Liver (tissue), 9 donors: ENCODE data around the gene ZNRD2. TPM values are rescaled to one million over a fixed set of nuclear protein-coding genes. Genes with fewer than 3 reads are reported as not detected.
A peak's percentile ranks its signal among the peaks of the same experiment; 100 is the strongest.

Source experiments
- DNase-seq: peaks from one replicate; pipeline ENCODE4 v3.0.0-alpha.2; 2017; ENCODE audit warnings: low spot score
- H3K27ac ChIP-seq, 2 donors: one replicate each; pipeline ENCODE4 v1.7.0; 2013; ENCODE audit warnings: inconsistent platforms in 2 of 2, low read length in 2 of 2, control low read depth in 1 of 2, low read depth in 1 of 2, mild to moderate bottlenecking in 1 of 2
- H3K27me3 ChIP-seq, 4 donors: one replicate each; pipeline versions ENCODE4 v1.6.1 to v1.7.0; 2013; ENCODE audit warnings: low read length in 3 of 4, inconsistent platforms in 1 of 4, mild to moderate bottlenecking in 1 of 4, moderate library complexity in 1 of 4; ENCODE audit not compliant: control insufficient read depth in 4 of 4, insufficient read depth in 4 of 4
- H3K36me3 ChIP-seq, 4 donors: one replicate each; pipeline versions ENCODE4 v1.6.1 to v1.7.0; 2013; ENCODE audit warnings: low read length in 3 of 4, mild to moderate bottlenecking in 3 of 4, low read depth in 1 of 4, moderate library complexity in 1 of 4; ENCODE audit not compliant: control insufficient read depth in 4 of 4, insufficient read depth in 3 of 4
- H3K4me1 ChIP-seq, 4 donors: one replicate each; pipeline versions ENCODE4 v1.6.1 to v1.7.0; 2013; ENCODE audit warnings: low read length in 3 of 4, mild to moderate bottlenecking in 3 of 4, moderate library complexity in 1 of 4; ENCODE audit not compliant: control insufficient read depth in 4 of 4, insufficient read depth in 4 of 4
- H3K4me3 ChIP-seq, 3 donors: one replicate each; pipeline versions ENCODE4 v1.6.1 to v1.7.0; 2013; ENCODE audit warnings: low read length in 3 of 3, control low read depth in 1 of 3, low read depth in 1 of 3, mild to moderate bottlenecking in 1 of 3
- H3K9ac ChIP-seq, 2 donors: one replicate each; pipeline ENCODE4 v1.7.0; 2013; ENCODE audit warnings: low read length in 2 of 2, mild to moderate bottlenecking in 2 of 2, moderate library complexity in 2 of 2, control low read depth in 1 of 2, low read depth in 1 of 2
- H3K9me3 ChIP-seq, 4 donors: one replicate each; pipeline versions ENCODE4 v1.6.1 to v1.7.0; 2013; ENCODE audit warnings: low read length in 3 of 4; ENCODE audit not compliant: control insufficient read depth in 4 of 4
- ATF3 ChIP-seq: IDR thresholded peaks from 2 replicates; pipeline ENCODE4 v1.6.1; 2016; ENCODE audit warnings: antibody characterized with exemption
- CTCF ChIP-seq: fragments of 150-350 bp; IDR thresholded peaks from 2 replicates; pipeline ENCODE4 v1.5.1; 2017; ENCODE audit warnings: improper control_type of control experiment, low read depth, low read length; ENCODE audit not compliant: missing input control
- EGR1 ChIP-seq, 2 donors: IDR thresholded peaks; 2 replicates each; pipeline ENCODE4 v1.6.1; 2016 to 2018; ENCODE audit warnings: antibody characterized with exemption in 2 of 2, low read depth in 2 of 2
- FOXA1 ChIP-seq: IDR thresholded peaks from 2 replicates; pipeline ENCODE4 v1.6.1; 2016; ENCODE audit warnings: antibody characterized with exemption
- HNF4A ChIP-seq, 2 donors: conservative IDR thresholded peaks; 2 replicates each; pipeline ENCODE4 v1.6.1; 2016; ENCODE audit warnings: antibody characterized with exemption in 2 of 2, mild to moderate bottlenecking in 2 of 2
- HNF4G ChIP-seq: IDR thresholded peaks from 2 replicates; pipeline ENCODE4 v1.6.1; 2016; ENCODE audit warnings: antibody characterized with exemption
- JUND ChIP-seq, 2 donors: IDR thresholded peaks; 2 replicates each; pipeline ENCODE4 v1.6.1; 2016; ENCODE audit warnings: antibody characterized with exemption in 2 of 2
- MAX ChIP-seq: IDR thresholded peaks from 2 replicates; pipeline ENCODE4 v1.6.1; 2016; ENCODE audit warnings: antibody characterized with exemption
- NR2F2 ChIP-seq: IDR thresholded peaks from 2 replicates; pipeline ENCODE4 v1.6.1; 2016; ENCODE audit warnings: antibody characterized with exemption
- RAD21 ChIP-seq, 2 donors: IDR thresholded peaks; 2 replicates each; pipeline ENCODE4 v1.6.1; 2016; ENCODE audit warnings: antibody characterized with exemption in 2 of 2, mild to moderate bottlenecking in 2 of 2
- RXRA ChIP-seq, 2 donors: IDR thresholded peaks; 2 replicates each; pipeline ENCODE4 v1.6.1; 2017 to 2018; ENCODE audit warnings: antibody characterized with exemption in 2 of 2, mild to moderate bottlenecking in 1 of 2
- SP1 ChIP-seq: IDR thresholded peaks from 2 replicates; pipeline ENCODE4 v1.6.1; 2018; ENCODE audit warnings: antibody characterized with exemption, mild to moderate bottlenecking
- TAF1 ChIP-seq: conservative IDR thresholded peaks from 2 replicates; pipeline ENCODE4 v1.6.1; 2016; ENCODE audit warnings: antibody characterized with exemption, mild to moderate bottlenecking
- WGBS: extraction: QIAGEN DNeasy Blood & Tissue Kit; methylation state at CpG from one replicate; pipeline ENCODE4 v1.1.7; 2013; 5-methylcytosine and 5-hydroxymethylcytosine counted together
- polyA plus RNA-seq, 2 donors: library from polyadenylated mRNA; stranded (reverse) in 1 of 2; unstranded in 1 of 2; fragments of 200-250 nt in 1 of 2; fragments of >200 nt in 1 of 2; fragmentation: Nextera tagmentation in 1 of 2; extraction: Ambion mirVana in 1 of 2; gene quantifications; one replicate each; pipeline versions ENCODE4 v1.2.1 to v1.2.3, GENCODE V29; 2013 to 2015
- total RNA-seq, 2 donors: library from RNA; depleted of rRNA; stranded (reverse); fragments of >200 nt; gene quantifications; one replicate each; pipeline ENCODE4 v1.2.3, GENCODE V29; 2014
- donor health status: healthy.
- donor health status: healthy.
- donor health status: healthy.
- donor health status: healthy.
- donor health status: healthy.

The ZNRD2 gene
- total and polyA plus RNA-seq, 4 donors = 18.2 to 39.5 (median 28.0) TPM

GRCh38 chr11:65556470-65557279 lies 13.6 kb upstream of the ZNRD2 start:
- no peak for TF ChIP-seq CTCF
- no peak for TF ChIP-seq FOXA1
- no peak for TF ChIP-seq MAX
- TF ChIP-seq ATF3 = no peak
- DNase-seq = no peak
- WGBS = 88% methylated on average over 12 of the region's 12 CpGs
- no peaks in the 10 kb centered on the region for H3K9me3 ChIP-seq
- peaks cover 15 to 53% (median 22%) of the 10 kb centered on the region in 4 donors for H3K4me1 ChIP-seq
- peak overlapping the region in 1 of 2 donors; percentile 34 for H3K9ac ChIP-seq
- H3K4me3 ChIP-seq = peak overlapping the region in 1 of 3 donors; percentile 67
- H3K27ac ChIP-seq = peak overlapping the region; percentile 37 to 76
- peaks cover 0 to 4% (median 0%) of the 10 kb centered on the region in 4 donors for H3K36me3 ChIP-seq
- no peaks in the 10 kb centered on the region for H3K27me3 ChIP-seq

- Histone ChIP-seq H3K27me3 (no peaks in the 10 kb centered on the region), H3K4me1 (peaks cover 11 to 45% (median 19%) of the 10 kb centered on the region in 4 donors), H3K9ac (peak overlapping the region in 1 of 2 donors; percentile 34), H3K36me3 (peaks cover 0 to 4% (median 0%) of the 10 kb centered on the region in 4 donors), H3K4me3 (peak overlapping the region in 1 of 3 donors; percentile 67), H3K27ac (peak overlapping the region; percentile 54 to 77), H3K9me3 (no peaks in the 10 kb centered on the region)
- TF ChIP-seq EGR1 (IDR thresholded peaks at IDR 0.05; ENCODE audit: low read depth in 2 of 2) = no peak
- 7% methylated on average over 47 of the region's 47 CpGs for WGBS
- no peak for DNase-seq
Measured at GRCh38 chr11:65557280-65558001, 12.8 kb upstream of the ZNRD2 start.

GRCh38 chr11:65558002-65558929 lies 12.0 kb upstream of the ZNRD2 start, which contains the start of gene LTBP3:
Gene LTBP3 (minus strand): TSS chr11:65558359. CDS start chr11:65557959, 400 bp downstream.
- Histone ChIP-seq H3K9ac (peak within 1 kb of the TSS in 1 of 2 donors; percentile 62), H3K36me3 (peaks cover 0 to 4% (median 0%) of the 10 kb centered on the region in 4 donors), H3K4me3 (peak within 1 kb of the TSS in 2 of 3 donors; percentile 28 to 67), H3K9me3 (no peaks in the 10 kb centered on the region), H3K27me3 (no peaks in the 10 kb centered on the region), H3K4me1 (peaks cover 10 to 39% (median 17%) of the 10 kb centered on the region in 4 donors), H3K27ac (peak within 1 kb of the TSS; percentile 54 to 77)
- under 1% methylated on average over 79 of the region's 79 CpGs for WGBS
- peak; percentile 85 for DNase-seq
- TF ChIP-seq NR2F2 (no peak), RXRA (IDR thresholded peaks at IDR 0.05) (peak in 1 of 2 donors; percentile 2), CTCF (no peak), HNF4A (conservative IDR thresholded peaks at IDR 0.05) (no peak), RAD21 (IDR thresholded peaks at IDR 0.05) (no peak), SP1 (peak; percentile 8), JUND (IDR thresholded peaks at IDR 0.05) (no peak), HNF4G (no peak), TAF1 (no peak)
